GM12878 (cell line): ENCODE data around the gene DHRS12. TPM values are rescaled to one million over a fixed set of nuclear protein-coding genes. Genes with fewer than 3 reads are reported as not detected.

ENCODE experiments used
- ATAC-seq: fragments of 200-7000 bp; cut with Tn5 transposase; 3 replicates; pipeline ENCODE4 v1.9.1; 2020; ENCODE audit warnings: mild to moderate bottlenecking, moderate library complexity
- BruUV-seq: library from RNA; stranded (reverse); fragments of 400-500 nt; replicated peaks from 2 replicates; lab custom pipeline; 2021; lab: Mats Ljungman, UMichigan
- CTCF ChIA-PET: fragments of 300-600 bp; sonication (Branson Sonifier 250); formaldehyde crosslinking; extraction: SDS; loops from one replicate; lab custom pipeline; 2021; ENCODE audit warnings: inconsistent platforms; lab: Yijun Ruan, JAX
- POLR2A ChIA-PET: fragments of 350-600 bp; formaldehyde crosslinking; extraction: SDS; loops from one replicate; lab custom pipeline; 2021; ENCODE audit warnings: inconsistent platforms; lab: Charles Lee
- RAD21 ChIA-PET: fragments of 300-600 bp; sonication (Branson Sonifier 250); formaldehyde crosslinking; loops from one replicate; lab custom pipeline; 2023; ENCODE audit warnings: antibody characterized with exemption; ENCODE audit not compliant: unreplicated experiment; lab: Charles Lee
- SMC1A ChIA-PET: fragments of 300-600 bp; sonication (Branson Sonifier 250); formaldehyde crosslinking; loops from one replicate; lab custom pipeline; 2023; ENCODE audit not compliant: unreplicated experiment, uncharacterized antibody; lab: Charles Lee
- DNase-seq: peaks from one replicate; pipeline ENCODE4 v3.0.0-alpha.2; 2011; ENCODE audit warnings: low read depth, low spot score
- FAIRE-seq: peaks from 3 replicates; lab custom pipeline; 2011; peaks lifted over from hg19 to GRCh38; lab: Jason Lieb, UNC
- H2AFZ ChIP-seq: 2 replicates; pipeline ENCODE4 v1.6.0; 2011; ENCODE audit warnings: low read depth, low read length, control low read depth; ENCODE audit not compliant: control insufficient read depth
- H3K27ac ChIP-seq: 2 replicates; pipeline ENCODE4 v1.5.1; 2011; ENCODE audit warnings: control low read depth; ENCODE audit not compliant: control insufficient read depth, insufficient read depth
- H3K27me3 ChIP-seq, 2 experiments: replicated peaks in 1 of 2; 2 replicates each; pipeline versions ENCODE4 v1.6.0 to v1.6.1; 2011; ENCODE audit warnings: low read length in 1 of 2; ENCODE audit not compliant: control insufficient read depth in 2 of 2, insufficient read depth in 2 of 2
- H3K36me3 ChIP-seq, 2 experiments: 2 replicates each; pipeline ENCODE4 v1.5.1; 2011; ENCODE audit warnings: low read length in 1 of 2; ENCODE audit not compliant: control insufficient read depth in 2 of 2, insufficient read depth in 2 of 2
- H3K4me1 ChIP-seq: 2 replicates; pipeline ENCODE4 v1.6.1; 2011; ENCODE audit warnings: mild to moderate bottlenecking, low read length, moderate library complexity, mixed read lengths; ENCODE audit not compliant: control insufficient read depth, insufficient read depth
- H3K4me2 ChIP-seq: 2 replicates; pipeline ENCODE4 v1.6.0; 2011; ENCODE audit warnings: control low read depth; ENCODE audit not compliant: control insufficient read depth, insufficient read depth
- H3K4me3 ChIP-seq: fragments of 200-600 bp; sonication (generic); 2 replicates; pipeline ENCODE4 v1.5.1; 2016
- H3K79me2 ChIP-seq: 2 replicates; pipeline ENCODE4 v1.6.0; 2011; ENCODE audit warnings: low read length; ENCODE audit not compliant: control insufficient read depth, insufficient read depth
- H3K9ac ChIP-seq: 2 replicates; pipeline ENCODE4 v1.8.0; 2011; ENCODE audit warnings: low read length, control low read depth, mixed read lengths; ENCODE audit not compliant: control insufficient read depth, insufficient read depth
- H3K9me3 ChIP-seq: replicated peaks from 3 replicates; pipeline ENCODE4 v1.5.1; 2011; ENCODE audit warnings: mild to moderate bottlenecking, low read length; ENCODE audit not compliant: control insufficient read depth, insufficient read depth
- H4K20me1 ChIP-seq: 2 replicates; pipeline ENCODE4 v1.6.0; 2011; ENCODE audit not compliant: control insufficient read depth, insufficient read depth
- ATF7 ChIP-seq: fragments of 450-650 bp; IDR thresholded peaks from 2 replicates; pipeline ENCODE4 v1.6.1; 2016; ENCODE audit warnings: low read depth, mild to moderate bottlenecking
- EED ChIP-seq: sonication (generic); IDR thresholded peaks from 2 replicates; pipeline ENCODE4 v1.6.1; 2016; ENCODE audit warnings: antibody characterized with exemption, low read depth
- HDAC6 ChIP-seq: fragments of 200-600 bp; sonication (generic); IDR thresholded peaks from one replicate; pipeline ENCODE4 v1.8.0; 2017; ENCODE audit warnings: antibody characterized with exemption; ENCODE audit not compliant: unreplicated experiment
- RAD21 ChIP-seq: IDR thresholded peaks from 2 replicates; pipeline ENCODE4 v1.6.1; 2011; ENCODE audit warnings: mild to moderate bottlenecking, low read depth, low read length, moderate library complexity; ENCODE audit not compliant: insufficient read depth
- SMC3 ChIP-seq: IDR thresholded peaks from 2 replicates; pipeline ENCODE4 v1.6.1; 2011; ENCODE audit warnings: low read length, improper control_type of control experiment, borderline replicate concordance
- TBL1XR1 ChIP-seq: IDR thresholded peaks from 2 replicates; pipeline ENCODE4 v1.6.1; 2012; ENCODE audit warnings: low read depth, low read length, improper control_type of control experiment
- YY1 ChIP-seq: IDR thresholded peaks from 2 replicates; pipeline ENCODE4 v1.6.1; 2011; ENCODE audit warnings: low read depth, mild to moderate bottlenecking, low read length
- WGBS: methylation state at CpG from one replicate; pipeline ENCODE4 v1.1.6; 2016; ENCODE audit warnings: low lambda C conversion rate; ENCODE audit not compliant: insufficient replicate concordance, insufficient coverage; ENCODE audit errors: missing lambda C conversion rate; 5-methylcytosine and 5-hydroxymethylcytosine counted together
- in situ Hi-C: fragments of 300-500 bp; cut with MboI; formaldehyde crosslinking; loops from 9 replicates; pipeline ENCODE4 v1.14.3; 2018; ENCODE audit warnings: mixed read lengths
- intact Hi-C: fragments of 100-400 bp; cut with micrococcal nuclease; formaldehyde crosslinking; loops from one replicate; pipeline ENCODE4 v1.14.2; 2022; ENCODE audit not compliant: unreplicated experiment
- polyA plus RNA-seq, 11 experiments: library from polyadenylated mRNA; depleted of rRNA in 4 of 11; unstranded in 6 of 11; stranded (reverse) in 5 of 11; fragments of >200 nt; fragmentation: Nextera tagmentation in 4 of 11; fragmentation: Illumina TruSeq in 1 of 11; extraction: Ambion mirVana in 4 of 11; extraction: Trizol in 1 of 11; gene quantifications; 1 replicate in 1 of 11; 2 replicates in 10 of 11; pipeline versions ENCODE4 v1.2.1 to v1.2.3, GENCODE V29; 2011 to 2016; ENCODE audit warnings: inconsistent platforms in 2 of 11, missing spikeins in 2 of 11, low read depth in 1 of 11
- total RNA-seq, 4 experiments: library from RNA; depleted of rRNA in 3 of 4; stranded (reverse); fragments of >200 nt in 3 of 4; fragmentation: Illumina TruSeq in 1 of 4; extraction: Trizol in 1 of 4; gene quantifications; 2 replicates each; pipeline versions ENCODE4 v1.2.1 to v1.2.3, GENCODE V29; 2013 to 2021
- TF ChIP-seq, protein P1 (sequence below): fragments of 150-350 bp; IDR thresholded peaks from 2 replicates; pipeline ENCODE4 v1.6.1; 2016; ENCODE audit warnings: low read depth, low read length
- TF ChIP-seq, protein P2 (sequence below), 3 experiments: IDR thresholded peaks in 2 of 3; conservative IDR thresholded peaks in 1 of 3; 2 replicates each; pipeline ENCODE4 v1.5.1; 2011; ENCODE audit warnings: low read depth in 3 of 3, low read length in 3 of 3, mild to moderate bottlenecking in 3 of 3, control low read depth in 2 of 3, moderate library complexity in 2 of 3, inconsistent platforms in 1 of 3, mixed read lengths in 1 of 3; ENCODE audit not compliant: control insufficient read depth in 2 of 3, insufficient read depth in 1 of 3; ENCODE audit errors: extremely low read depth in 1 of 3
- TF ChIP-seq, protein P3 (sequence below): IDR thresholded peaks from 2 replicates; pipeline ENCODE4 v1.6.1; 2012; ENCODE audit warnings: low read length, inconsistent platforms

Gene DHRS12
- total and polyA plus RNA-seq, 10 of the 15 experiments (the other 5 are each of a cell fraction or from before 2014, with no cell fraction given), result 2.9 to 11.3 (median 8.2) TPM

DNA sequence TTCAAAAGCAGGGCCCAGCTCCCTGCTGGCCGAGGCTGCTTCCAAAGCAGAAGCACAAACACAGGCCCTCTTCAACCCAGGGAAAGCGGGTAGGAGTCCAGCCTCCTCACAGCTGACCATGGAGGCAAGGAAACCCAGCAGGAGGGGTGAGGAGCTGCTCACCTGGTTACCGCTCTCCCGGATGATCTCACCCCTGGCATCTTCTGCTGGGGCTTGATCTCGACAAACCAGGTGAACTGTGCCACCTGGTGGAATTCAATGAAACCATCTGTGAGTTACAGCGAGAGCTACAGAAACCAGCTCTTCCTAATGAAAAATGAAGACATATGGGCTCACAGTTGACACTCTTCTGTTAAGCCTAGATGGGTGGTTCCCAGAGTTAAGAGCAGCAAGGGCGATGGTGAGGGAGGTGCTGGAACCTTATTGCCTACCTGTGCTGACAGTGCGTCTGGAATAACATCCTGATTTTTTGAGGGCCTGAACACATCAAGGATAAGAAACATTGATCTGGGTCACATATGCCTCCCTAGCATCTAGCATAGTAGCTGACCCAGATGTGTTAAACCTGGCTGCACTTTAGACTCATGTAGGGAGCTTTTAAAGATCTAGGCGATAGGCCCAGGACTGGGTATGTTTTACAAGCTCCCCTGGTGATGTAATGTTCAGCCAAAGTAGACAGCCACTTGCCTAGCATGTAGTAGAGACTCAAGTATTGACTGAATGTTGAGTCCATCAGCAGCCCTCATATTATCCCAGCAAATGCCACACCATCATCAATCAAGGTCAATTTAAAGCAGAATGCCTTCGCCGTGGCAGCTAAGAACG lies 6.1 kb downstream of the DHRS12 start:
- intact Hi-C loops (loop anchor here (1.0 to 5.0 kb wide), 4 partner anchors 345 to 673 kb away; partner anchors contain the start of gene INTS6), in situ Hi-C loops (loop anchor here (5.0 kb wide), 2 partner anchors 356 to 676 kb away; no protein-coding TSS in a partner anchor)
- Histone ChIP-seq H3K27me3 (no peaks in the 10 kb centered on the region), H3K9me3 (no peaks in the 10 kb centered on the region), H3K9ac (no peak overlapping the region), H3K4me2 (no peak overlapping the region), H3K36me3 (no peaks in the 10 kb centered on the region), H4K20me1 (no peaks in the 10 kb centered on the region), H2AFZ (no peak overlapping the region), H3K27ac (no peak overlapping the region), H3K79me2 (no peaks in the 10 kb centered on the region), H3K4me1 (peaks cover 39% of the 10 kb centered on the region), H3K4me3 (no peak overlapping the region)
- BruUV-seq, result no TSS peak
- no peak for FAIRE-seq
- CTCF ChIA-PET, result interaction anchor here (0.6 to 8.9 kb wide), 84 partner anchors 9 to 729 kb away, joined by 3 to 152 read pairs (median 5); no protein-coding TSS in a partner anchor
- ATAC-seq, result peak; percentile 67
- WGBS, result 47% methylated on average over 12 of the region's 12 CpGs
- DNase-seq, result no peak
- peak; percentile 93 for TF ChIP-seq RAD21
- TF ChIP-seq, protein P1, sequence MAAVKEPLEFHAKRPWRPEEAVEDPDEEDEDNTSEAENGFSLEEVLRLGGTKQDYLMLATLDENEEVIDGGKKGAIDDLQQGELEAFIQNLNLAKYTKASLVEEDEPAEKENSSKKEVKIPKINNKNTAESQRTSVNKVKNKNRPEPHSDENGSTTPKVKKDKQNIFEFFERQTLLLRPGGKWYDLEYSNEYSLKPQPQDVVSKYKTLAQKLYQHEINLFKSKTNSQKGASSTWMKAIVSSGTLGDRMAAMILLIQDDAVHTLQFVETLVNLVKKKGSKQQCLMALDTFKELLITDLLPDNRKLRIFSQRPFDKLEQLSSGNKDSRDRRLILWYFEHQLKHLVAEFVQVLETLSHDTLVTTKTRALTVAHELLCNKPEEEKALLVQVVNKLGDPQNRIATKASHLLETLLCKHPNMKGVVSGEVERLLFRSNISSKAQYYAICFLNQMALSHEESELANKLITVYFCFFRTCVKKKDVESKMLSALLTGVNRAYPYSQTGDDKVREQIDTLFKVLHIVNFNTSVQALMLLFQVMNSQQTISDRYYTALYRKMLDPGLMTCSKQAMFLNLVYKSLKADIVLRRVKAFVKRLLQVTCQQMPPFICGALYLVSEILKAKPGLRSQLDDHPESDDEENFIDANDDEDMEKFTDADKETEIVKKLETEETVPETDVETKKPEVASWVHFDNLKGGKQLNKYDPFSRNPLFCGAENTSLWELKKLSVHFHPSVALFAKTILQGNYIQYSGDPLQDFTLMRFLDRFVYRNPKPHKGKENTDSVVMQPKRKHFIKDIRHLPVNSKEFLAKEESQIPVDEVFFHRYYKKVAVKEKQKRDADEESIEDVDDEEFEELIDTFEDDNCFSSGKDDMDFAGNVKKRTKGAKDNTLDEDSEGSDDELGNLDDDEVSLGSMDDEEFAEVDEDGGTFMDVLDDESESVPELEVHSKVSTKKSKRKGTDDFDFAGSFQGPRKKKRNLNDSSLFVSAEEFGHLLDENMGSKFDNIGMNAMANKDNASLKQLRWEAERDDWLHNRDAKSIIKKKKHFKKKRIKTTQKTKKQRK, result no peak
- 0 out of 2 replicates have a peak, but pooled peaks have one; percentile 23 for TF ChIP-seq EED
- TF ChIP-seq, protein P2, sequence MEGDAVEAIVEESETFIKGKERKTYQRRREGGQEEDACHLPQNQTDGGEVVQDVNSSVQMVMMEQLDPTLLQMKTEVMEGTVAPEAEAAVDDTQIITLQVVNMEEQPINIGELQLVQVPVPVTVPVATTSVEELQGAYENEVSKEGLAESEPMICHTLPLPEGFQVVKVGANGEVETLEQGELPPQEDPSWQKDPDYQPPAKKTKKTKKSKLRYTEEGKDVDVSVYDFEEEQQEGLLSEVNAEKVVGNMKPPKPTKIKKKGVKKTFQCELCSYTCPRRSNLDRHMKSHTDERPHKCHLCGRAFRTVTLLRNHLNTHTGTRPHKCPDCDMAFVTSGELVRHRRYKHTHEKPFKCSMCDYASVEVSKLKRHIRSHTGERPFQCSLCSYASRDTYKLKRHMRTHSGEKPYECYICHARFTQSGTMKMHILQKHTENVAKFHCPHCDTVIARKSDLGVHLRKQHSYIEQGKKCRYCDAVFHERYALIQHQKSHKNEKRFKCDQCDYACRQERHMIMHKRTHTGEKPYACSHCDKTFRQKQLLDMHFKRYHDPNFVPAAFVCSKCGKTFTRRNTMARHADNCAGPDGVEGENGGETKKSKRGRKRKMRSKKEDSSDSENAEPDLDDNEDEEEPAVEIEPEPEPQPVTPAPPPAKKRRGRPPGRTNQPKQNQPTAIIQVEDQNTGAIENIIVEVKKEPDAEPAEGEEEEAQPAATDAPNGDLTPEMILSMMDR (IDR thresholded peaks at IDR 0.05 in 2 of 3, conservative IDR thresholded peaks at IDR 0.05 in 1 of 3; ENCODE audit: control insufficient read depth in 2 of 3, extremely low read depth in 1 of 3, insufficient read depth in 1 of 3, low read depth in 3 of 3, low read length in 3 of 3), result peak; percentile 62 to 84 (median 69); a peak in 5 of 6 replicates
- TF ChIP-seq TBL1XR1, result no peak
- peak; percentile 92 for TF ChIP-seq SMC3
- 0 out of 2 replicates have a peak, but pooled peaks have one; percentile 25 for TF ChIP-seq YY1
- peak; percentile 66 for TF ChIP-seq ATF7
- TF ChIP-seq, protein P3, sequence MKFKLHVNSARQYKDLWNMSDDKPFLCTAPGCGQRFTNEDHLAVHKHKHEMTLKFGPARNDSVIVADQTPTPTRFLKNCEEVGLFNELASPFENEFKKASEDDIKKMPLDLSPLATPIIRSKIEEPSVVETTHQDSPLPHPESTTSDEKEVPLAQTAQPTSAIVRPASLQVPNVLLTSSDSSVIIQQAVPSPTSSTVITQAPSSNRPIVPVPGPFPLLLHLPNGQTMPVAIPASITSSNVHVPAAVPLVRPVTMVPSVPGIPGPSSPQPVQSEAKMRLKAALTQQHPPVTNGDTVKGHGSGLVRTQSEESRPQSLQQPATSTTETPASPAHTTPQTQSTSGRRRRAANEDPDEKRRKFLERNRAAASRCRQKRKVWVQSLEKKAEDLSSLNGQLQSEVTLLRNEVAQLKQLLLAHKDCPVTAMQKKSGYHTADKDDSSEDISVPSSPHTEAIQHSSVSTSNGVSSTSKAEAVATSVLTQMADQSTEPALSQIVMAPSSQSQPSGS, result 0 out of 2 replicates have a peak, but pooled peaks have one; percentile 36
- no peak for TF ChIP-seq HDAC6
- RAD21 ChIA-PET, result interaction anchor here (0.6 to 10.2 kb wide), 58 partner anchors 15 to 678 kb away, joined by 3 to 104 read pairs (median 4); partner anchors contain the start of gene INTS6
- POLR2A ChIA-PET, result interaction anchor here (0.9 to 1.5 kb wide), 6 partner anchors 9 to 675 kb away, joined by 3 to 8 read pairs (median 3); partner anchors contain the start of gene INTS6
- SMC1A ChIA-PET, result interaction anchor here (0.6 to 7.2 kb wide), 66 partner anchors 8 to 673 kb away, joined by 3 to 71 read pairs (median 4); partner anchors contain the start of gene INTS6
